Measurements from ENCODE around the gene BBX. TPM values are rescaled to one million over a fixed set of nuclear protein-coding genes. Genes with fewer than 3 reads are reported as not detected.

The BBX gene
- total RNA-seq, 1 donor from 2014 or later = 53.5 TPM

DNA sequence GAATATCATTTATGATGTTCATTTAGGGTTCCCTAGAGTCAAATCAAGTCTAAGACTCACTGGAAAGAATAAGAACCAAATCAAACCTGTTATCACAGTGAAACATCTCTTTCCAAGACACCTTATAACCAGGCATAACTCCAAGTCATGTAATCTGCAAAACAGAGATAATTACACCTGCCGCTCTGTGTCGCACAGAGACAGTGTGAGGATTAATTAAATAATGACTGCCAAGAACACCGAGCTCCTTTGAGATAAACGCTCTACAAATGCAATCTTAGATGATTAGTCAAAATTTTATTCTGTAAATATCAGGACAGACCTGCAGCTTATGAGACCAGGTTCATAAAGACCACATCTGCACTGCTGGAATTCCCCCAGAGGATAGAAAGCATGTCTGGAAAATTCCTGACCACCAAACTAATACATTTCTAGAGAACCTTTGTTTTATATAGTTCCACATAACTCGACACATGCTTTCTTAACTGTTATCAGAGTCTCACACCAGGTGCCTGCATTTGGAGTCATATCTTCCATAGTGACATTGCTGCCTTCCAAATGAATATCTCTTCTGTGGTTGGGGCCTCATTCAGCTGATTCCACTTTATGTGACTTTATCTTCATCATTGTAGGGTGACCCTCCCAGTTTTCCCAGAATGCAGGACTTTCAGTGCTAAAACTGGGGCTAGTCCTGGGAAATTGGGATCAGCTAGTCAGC is 315.3 kb downstream of the BBX start:
- no peak for DNase-seq (ENCODE audit: low read depth, low spot score)

DNA sequence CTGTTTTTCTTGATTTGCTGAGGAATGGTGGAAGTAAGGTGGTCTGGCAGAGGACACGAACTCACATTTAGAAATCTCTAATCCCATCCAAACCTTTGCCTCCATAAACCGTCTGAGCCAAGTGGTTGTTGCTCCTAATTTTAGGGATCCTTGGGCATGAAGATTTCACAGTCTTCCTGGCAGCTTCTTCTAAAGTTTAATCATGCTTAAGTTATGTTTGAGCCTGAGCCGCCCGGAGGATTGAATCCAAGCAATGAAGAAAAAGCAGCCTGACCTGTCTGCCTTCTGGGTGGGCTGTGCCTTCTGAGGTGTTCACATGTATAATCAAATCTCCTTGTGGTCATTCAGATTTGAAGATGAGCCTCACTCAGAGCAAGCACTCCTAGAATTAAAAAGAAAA is 319.1 kb downstream of the BBX start:
- DNase-seq (ENCODE audit: low read depth, low spot score) = no peak

DNA sequence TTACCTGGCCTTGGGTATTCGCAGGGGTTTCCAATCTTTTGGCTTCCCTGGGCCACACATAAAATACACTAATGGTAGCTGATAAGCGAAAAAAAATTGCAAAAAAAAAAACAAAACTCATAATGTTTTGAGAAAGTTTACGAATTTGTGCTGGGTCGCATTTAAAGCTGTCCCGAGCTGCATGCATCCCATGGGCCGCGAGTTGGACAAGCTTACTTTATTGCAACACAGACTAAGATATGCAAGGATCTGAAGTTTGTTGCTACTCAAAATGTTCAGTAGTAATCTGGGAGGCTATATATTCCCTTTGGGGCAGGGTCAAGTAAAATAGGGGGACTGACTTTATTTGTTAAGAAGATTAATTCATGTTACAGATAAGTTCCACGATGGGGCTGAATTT is 320.2 kb downstream of the BBX start:
- DNase-seq (ENCODE audit: low read depth, low spot score) = no peak

DNA sequence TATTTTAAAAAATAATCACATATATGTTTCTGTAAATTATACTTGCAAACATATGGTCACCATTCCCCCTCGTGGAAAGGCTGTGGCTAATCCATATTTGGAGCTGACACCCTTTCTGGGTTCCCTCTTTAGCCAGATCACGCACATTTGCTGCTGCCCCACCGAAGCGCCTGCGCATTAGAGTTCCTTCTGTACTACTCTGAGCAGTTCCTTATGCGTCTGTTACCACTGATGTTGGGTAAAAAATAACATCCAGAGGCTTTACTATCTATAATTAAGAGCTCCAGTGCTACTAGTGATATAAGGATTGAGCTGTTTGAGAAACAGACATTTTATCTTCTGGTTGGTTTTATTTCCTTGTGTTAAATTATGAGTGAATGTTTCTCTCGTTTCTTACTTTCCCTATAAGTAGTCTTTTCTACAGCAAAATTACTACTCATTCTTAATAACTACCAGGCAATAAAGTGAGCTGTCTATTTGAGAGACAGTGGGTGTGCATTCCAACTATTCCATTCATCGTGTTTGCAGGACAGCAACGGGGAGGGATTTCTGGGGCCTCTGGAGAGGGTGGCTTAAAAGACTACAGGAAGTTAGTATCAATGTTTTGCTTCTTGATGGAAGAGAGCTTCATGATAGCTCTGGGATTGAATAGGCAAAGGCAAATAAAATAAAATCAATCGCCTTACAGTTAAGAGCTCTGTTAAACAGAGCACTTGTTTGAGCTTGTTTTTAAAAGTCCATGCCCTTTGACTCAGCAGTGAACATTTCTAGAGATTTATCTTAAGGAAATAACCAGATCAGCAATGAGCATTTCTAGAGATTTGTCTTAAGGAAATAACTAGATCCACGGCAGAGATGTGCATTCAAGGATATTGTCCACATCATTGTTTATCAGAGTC is 322.9 kb downstream of the BBX start:
- no peak for DNase-seq (ENCODE audit: low read depth, low spot score)

DNA sequence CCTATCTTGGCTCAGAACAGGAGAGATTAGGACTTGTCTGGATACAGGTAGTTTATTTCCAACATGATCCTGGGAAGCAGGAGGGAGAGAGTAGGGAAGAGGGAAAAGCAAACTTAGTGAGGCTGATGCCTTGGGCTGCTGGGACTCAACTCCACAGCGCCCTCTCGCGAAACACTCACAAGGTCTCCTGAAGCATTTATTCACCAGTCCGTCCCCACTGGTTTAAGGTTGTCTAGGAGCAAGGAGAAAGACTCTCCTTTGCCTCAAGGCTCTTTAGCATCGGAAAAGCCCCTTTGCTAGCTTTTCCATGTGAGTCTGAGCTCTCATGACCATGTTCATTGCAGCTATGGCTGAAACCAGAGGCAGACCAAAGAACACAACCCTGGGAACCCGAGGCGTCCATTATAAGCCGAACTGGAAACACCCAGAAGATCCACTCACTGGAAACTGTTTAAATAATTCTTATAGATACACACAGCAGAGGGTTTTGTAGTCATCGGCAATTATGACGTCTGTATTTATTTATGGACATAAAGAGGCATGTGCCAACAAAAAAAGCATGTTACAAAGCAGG is 323.6 kb downstream of the BBX start:
- peak; percentile 19 for DNase-seq (ENCODE audit: low read depth, low spot score)

DNA sequence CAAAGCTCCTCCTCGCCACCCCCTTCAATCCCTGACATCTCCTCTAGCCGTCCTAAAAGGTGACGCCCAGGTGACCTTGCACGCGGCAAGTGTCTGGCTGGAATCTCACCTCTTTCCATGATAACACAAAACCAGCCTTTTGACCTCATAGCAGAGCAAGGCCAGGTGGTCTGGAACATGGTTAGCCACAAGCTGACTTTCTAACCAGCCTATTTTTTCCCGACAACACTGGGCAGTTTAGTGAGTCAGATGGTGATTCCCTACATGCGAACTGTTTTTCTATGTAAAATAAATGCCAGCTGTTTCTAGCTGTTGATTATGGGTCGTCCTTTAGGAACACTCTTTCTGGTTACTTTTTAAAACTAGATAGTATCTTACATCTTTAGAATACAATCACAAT is 325.0 kb downstream of the BBX start:
- DNase-seq (ENCODE audit: low read depth, low spot score) = no peak

DNA sequence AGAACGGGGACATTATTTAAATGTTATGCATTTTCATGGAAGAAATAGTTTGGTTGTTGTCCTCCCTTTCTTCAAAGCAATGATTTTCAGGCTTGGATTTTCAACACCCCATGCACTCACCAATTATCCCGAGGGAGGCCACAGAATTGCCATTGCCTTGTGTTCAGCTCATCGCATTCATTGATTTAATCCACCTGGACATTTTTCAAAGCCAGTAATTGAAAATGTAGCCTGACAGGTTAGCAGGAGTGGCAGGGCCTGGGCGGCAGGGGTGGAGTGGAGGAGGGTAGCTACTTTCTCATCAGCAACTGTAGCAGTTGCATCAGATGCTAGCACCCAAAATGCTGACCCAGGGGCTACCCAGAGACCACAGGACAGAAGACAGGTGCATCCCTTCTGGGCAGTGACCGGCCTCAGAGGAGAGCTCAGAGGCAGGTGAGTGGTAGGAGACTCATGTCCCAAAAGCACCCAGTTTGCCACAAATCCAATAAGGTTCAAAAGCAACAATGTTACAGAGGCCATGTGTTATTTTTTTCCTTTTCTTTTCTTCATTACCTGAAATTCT is 325.7 kb downstream of the BBX start:
- no peak for DNase-seq (ENCODE audit: low read depth, low spot score)

DNA sequence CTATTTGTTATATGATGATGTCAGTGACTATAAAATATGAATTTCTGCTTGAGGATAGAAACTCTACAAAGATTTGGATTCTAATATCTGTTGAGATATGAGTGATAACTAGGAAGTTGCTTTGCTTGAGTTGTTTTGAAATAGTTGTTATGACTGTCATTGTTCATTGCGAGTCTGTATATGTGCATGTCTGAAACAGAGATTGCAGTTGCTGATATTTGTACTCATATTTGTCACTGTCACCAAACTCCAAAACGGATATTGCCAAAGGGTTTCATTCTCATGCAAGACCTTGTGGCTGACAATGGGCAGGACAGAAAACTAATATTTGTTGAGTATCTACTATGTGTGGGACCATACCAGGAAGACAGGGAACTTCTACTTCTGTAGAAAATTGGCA is 327.9 kb downstream of the BBX start:
- DNase-seq (ENCODE audit: low read depth, low spot score) = no peak

DNA sequence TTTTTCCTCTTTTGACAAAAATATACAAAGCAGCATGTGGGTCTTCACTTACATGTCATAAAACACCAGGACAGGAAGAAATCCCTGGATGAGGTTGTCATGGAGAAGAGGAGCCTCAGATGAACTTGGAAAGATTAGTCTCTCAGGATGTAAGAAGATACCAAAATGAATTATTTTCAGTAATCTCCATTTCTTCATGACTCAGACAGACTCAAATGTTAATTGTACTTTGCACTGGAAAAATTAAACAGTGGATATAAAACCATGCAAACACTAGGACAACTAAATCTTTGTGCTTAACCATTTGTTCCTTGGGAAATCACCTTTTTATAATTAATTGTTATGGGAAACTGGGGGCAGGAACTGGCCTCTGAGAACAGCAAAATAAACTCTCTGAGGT is 331.1 kb downstream of the BBX start:
- no peak for DNase-seq (ENCODE audit: low read depth, low spot score)

DNA sequence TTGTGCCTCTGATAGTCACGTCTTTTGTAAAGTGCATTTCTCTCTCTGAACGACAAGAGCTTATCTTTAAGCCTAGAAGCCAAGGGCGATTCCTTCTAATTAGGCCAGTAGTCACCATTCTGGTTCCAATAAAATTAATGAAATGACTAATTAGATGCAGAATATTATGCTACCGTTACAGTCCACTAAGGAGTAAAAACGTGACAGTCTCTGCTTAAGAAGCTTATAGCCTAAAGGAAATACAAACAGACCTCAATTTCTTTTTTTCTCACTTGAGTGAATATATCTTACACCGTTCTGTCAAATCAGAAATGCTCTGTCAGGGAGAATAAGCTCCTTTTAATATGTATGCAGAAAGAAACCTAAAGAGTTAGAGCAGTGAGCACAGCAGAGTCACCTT is 332.0 kb downstream of the BBX start:
- DNase-seq (ENCODE audit: low read depth, low spot score) = no peak

DNA sequence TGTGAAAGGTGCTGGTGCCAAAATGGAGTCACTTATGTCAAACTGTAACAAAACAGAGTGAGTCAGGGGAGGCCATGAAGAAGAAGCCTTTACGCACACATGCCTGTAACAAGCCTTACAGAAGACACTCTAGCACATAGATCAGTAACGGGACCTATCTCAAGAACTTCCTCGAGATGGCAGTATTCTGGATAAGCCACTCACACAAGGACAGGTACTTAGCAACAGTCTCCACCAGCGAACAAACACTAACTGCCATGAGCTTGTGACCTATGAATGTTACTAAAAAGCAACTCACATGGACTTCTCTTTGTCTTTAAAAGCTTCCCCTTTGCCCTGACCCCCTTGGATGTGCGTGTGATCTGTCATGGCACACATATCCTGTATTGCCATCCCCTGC is 332.9 kb downstream of the BBX start:
- DNase-seq (ENCODE audit: low read depth, low spot score) = peak; percentile 1

DNA sequence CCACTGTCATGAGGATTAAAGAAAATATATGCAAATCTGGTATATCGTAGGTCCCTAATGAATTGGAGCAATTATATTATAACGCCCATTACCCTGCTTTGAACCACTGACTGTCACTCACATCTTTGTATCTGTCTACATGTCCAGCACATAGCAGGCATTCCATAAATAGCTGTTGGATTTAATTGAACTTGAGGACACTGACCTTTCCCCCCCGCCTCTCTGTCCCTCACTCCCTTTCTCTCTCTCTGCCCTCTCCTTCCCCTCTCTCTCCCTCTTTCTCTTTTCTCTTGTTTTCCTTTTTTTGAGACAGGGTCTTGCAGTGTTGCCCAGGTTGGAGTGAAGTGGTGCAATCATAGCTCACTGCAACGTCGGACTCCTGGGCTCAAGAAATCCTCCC is 335.1 kb downstream of the BBX start:
- DNase-seq (ENCODE audit: low read depth, low spot score) = no peak

DNA sequence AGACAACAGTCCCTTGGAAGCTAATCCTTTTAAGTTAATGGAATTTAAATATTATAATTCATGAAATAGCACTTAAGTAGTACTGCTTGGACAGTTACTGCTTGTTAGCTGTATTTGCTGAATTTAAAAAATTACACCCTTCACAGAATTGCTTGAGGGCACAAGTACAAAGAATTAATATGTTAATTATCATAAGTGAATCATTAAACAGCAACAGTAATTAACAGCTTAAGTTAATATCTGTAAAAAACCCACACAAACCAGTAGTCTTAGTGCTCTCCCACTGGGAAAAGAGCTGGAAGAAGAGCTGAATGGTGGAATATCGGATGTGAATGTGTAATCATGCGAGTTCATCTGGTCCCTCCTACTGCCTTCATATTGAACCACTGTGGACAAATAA is 336.1 kb downstream of the BBX start:
- DNase-seq (ENCODE audit: low read depth, low spot score) = no peak

Other genes with a start within 250 kb of the BBX start
- gene CCDC54, start 145.5 kb upstream of the BBX start, total RNA-seq = not detected in 2 replicates

All from pulmonary artery endothelial cell (primary cell).